Lung (tissue), 12 donors: ENCODE data around the gene UGT1A3. TPM values are rescaled to one million over a fixed set of nuclear protein-coding genes. Genes with fewer than 3 reads are reported as not detected.

Source experiments
- ATAC-seq: fragments of 200-7000 bp; cut with Tn5 transposase; one replicate; pipeline ENCODE4 v1.9.1; 2020; ENCODE audit warnings: moderate number of reproducible peaks; ENCODE audit not compliant: insufficient read depth, low FRiP score
- DNase-seq, 3 donors: peaks; one replicate each; pipeline ENCODE4 v3.0.0-alpha.2; 2013 to 2017
- H3K27ac ChIP-seq, 2 donors: one replicate each; pipeline ENCODE4 v1.5.1; 2013; ENCODE audit warnings: mild to moderate bottlenecking in 2 of 2, moderate library complexity in 2 of 2, control low read depth in 1 of 2, inconsistent platforms in 1 of 2, low read depth in 1 of 2, low read length in 1 of 2
- H3K27me3 ChIP-seq, 3 donors: one replicate each; pipeline ENCODE4 v1.5.1; 2013; ENCODE audit warnings: low read length in 2 of 3; ENCODE audit not compliant: control insufficient read depth in 3 of 3, insufficient read depth in 3 of 3
- H3K36me3 ChIP-seq, 4 donors: one replicate each; pipeline ENCODE4 v1.5.1; 2013; ENCODE audit warnings: low read length in 4 of 4, mild to moderate bottlenecking in 1 of 4, moderate library complexity in 1 of 4; ENCODE audit not compliant: control insufficient read depth in 4 of 4, insufficient read depth in 4 of 4
- H3K4me1 ChIP-seq, 5 donors: one replicate each; pipeline ENCODE4 v1.5.1; 2013; ENCODE audit warnings: low read length in 5 of 5, mild to moderate bottlenecking in 2 of 5, moderate library complexity in 1 of 5; ENCODE audit not compliant: control insufficient read depth in 5 of 5, insufficient read depth in 5 of 5
- H3K4me3 ChIP-seq: one replicate; pipeline ENCODE4 v1.5.1; 2013; ENCODE audit warnings: mild to moderate bottlenecking, control low read depth, moderate library complexity
- H3K9ac ChIP-seq, 2 donors: one replicate each; pipeline ENCODE4 v1.5.1; 2013; ENCODE audit warnings: low read length in 2 of 2, control low read depth in 1 of 2; ENCODE audit not compliant: insufficient read depth in 1 of 2
- H3K9me3 ChIP-seq, 4 donors: one replicate each; pipeline ENCODE4 v1.5.1; 2013; ENCODE audit warnings: low read length in 3 of 4, mild to moderate bottlenecking in 1 of 4, moderate library complexity in 1 of 4; ENCODE audit not compliant: control insufficient read depth in 4 of 4, insufficient read depth in 3 of 4
- CTCF ChIP-seq: IDR thresholded peaks from 2 replicates; pipeline ENCODE4 v1.5.1; 2012; ENCODE audit warnings: mild to moderate bottlenecking; ENCODE audit errors: control extremely low read depth, extremely low read depth
- WGBS, 2 donors: extraction: QIAGEN DNeasy Blood & Tissue Kit; methylation state at CpG; one replicate each; pipeline ENCODE4 v1.1.7; 2013; 5-methylcytosine and 5-hydroxymethylcytosine counted together
- polyA plus RNA-seq, 2 donors: library from polyadenylated mRNA; stranded (reverse); fragments of 200-250 nt; gene quantifications; one replicate each; pipeline ENCODE4 v1.2.1, GENCODE V29; 2013
- total RNA-seq, 2 donors: library from RNA; depleted of rRNA in 1 of 2; stranded (reverse); fragments of >200 nt in 1 of 2; gene quantifications; one replicate each; pipeline ENCODE4 v1.2.1, GENCODE V29; 2014 to 2021
- donor health status: control.
- donor health status: control.
- donor health status: Bipolar disorder and iron deficiency.
- donor health status: healthy.
- donor health status: DM: yes; HTN: yes; CAD: no.

The UGT1A3 gene
- total and polyA plus RNA-seq, 4 donors, result not detected

- H3K9ac ChIP-seq, result no peak overlapping the region
- no peaks in the 10 kb centered on the region for H3K27me3 ChIP-seq
- TF ChIP-seq CTCF, result no peak
- no peaks in the 10 kb centered on the region for H3K36me3 ChIP-seq
- H3K27ac ChIP-seq, result no peak overlapping the region
- no peaks in the 10 kb centered on the region for H3K9me3 ChIP-seq
- H3K4me3 ChIP-seq, result no peak overlapping the region
- no peaks in the 10 kb centered on the region for H3K4me1 ChIP-seq
- no peak for DNase-seq
- 83 to 89% methylated on average over 7 of the region's 7 CpGs for WGBS, 2 donors
- ATAC-seq, result no peak
Measured at GRCh38 chr2:233792720-233793119, 63.9 kb downstream of the UGT1A3 start.

GRCh38 chr2:233793465-233794127 is 64.8 kb downstream of the UGT1A3 start:
- DNase-seq (peak; percentile 20 to 59 (median 55)), ATAC-seq (no peak)
- TF ChIP-seq CTCF, result no peak
- no peaks in the 10 kb centered on the region for H3K4me1 ChIP-seq
- 65 to 85% methylated on average over 18 of the region's 18 CpGs for WGBS, 2 donors
- H3K27ac ChIP-seq, result no peak overlapping the region
- no peaks in the 10 kb centered on the region for H3K9me3 ChIP-seq
- H3K9ac ChIP-seq, result no peak overlapping the region
- H3K36me3 ChIP-seq, result no peaks in the 10 kb centered on the region
- no peaks in the 10 kb centered on the region for H3K27me3 ChIP-seq
- H3K4me3 ChIP-seq, result no peak overlapping the region

- DNase-seq, result peak in 1 of 3 donors; percentile 33
- Histone ChIP-seq H3K4me3 (no peak overlapping the region), H3K4me1 (no peaks in the 10 kb centered on the region), H3K27me3 (no peaks in the 10 kb centered on the region), H3K36me3 (no peaks in the 10 kb centered on the region), H3K9ac (no peak overlapping the region), H3K27ac (no peak overlapping the region), H3K9me3 (no peaks in the 10 kb centered on the region)
- ATAC-seq, result no peak
- 68 to 81% methylated on average over 17 of the region's 17 CpGs for WGBS, 2 donors
- TF ChIP-seq CTCF, result no peak
Measured at GRCh38 chr2:233794128-233794658, 65.4 kb downstream of the UGT1A3 start.
